Measurements from ENCODE around the gene ACADSB. TPM values are rescaled to one million over a fixed set of nuclear protein-coding genes. Genes with fewer than 3 reads are reported as not detected.

The ACADSB gene
- total RNA-seq, 1 donor from 2014 or later, result 15.0 TPM

DNA sequence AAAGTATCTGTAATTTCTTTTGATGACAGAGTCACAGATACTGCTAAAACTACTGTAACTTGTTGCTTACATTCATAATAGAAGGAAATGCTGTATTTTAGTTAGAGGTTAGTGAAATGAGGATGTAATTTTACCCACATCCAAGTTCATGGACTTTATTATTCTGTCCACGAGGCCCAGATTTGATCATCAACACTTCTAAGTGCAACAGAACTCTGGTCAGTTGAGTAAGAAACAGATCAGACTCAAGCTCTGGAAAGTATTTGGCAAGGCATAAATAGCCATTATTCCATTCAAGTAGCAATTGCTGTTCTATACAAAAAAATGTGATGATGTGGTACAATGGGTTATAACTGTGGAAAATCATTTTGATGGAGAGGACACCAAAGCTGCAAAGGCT, 22.3 kb downstream of the ACADSB start:
- no peaks in the 10 kb centered on the region for H3K9me3 Mint-ChIP-seq
- H2AFZ ChIP-seq (replicated peaks), result no peak overlapping the region

DNA sequence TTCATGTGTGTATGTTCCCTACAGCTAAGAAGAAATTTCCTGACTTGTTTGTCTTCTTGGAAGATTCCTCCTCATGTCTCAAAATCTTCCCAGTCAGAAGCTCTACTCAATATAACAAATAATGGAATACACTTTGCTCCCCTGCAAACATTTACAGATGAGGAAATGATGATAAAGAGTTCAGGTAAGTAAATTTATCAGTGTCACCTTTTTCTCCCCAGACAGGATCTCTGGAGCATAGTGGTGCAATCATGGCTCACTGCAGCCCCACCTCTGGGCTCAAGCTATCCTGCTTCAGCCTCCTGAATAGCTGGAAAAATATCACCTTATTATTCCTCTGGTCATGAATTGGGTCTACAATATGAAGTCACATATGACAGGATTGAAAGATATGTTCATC, 25.5 kb downstream of the ACADSB start:
- H3K27me3 Mint-ChIP-seq (ENCODE audit: insufficient read depth, low read depth), result no peaks in the 10 kb centered on the region
- Histone ChIP-seq H3K4me3 (no peak overlapping the region), H2AFZ (replicated peaks) (no peak overlapping the region), H3K9me3 (ENCODE audit: low read depth) (no peaks in the 10 kb centered on the region), H3K79me2 (ENCODE audit: low read depth) (no peaks in the 10 kb centered on the region), H3K27me3 (no peaks in the 10 kb centered on the region), H3K36me3 (no peaks in the 10 kb centered on the region), H3K4me2 (no peak overlapping the region), H4K20me1 (ENCODE audit: low read depth) (no peaks in the 10 kb centered on the region), H3K27ac (no peak overlapping the region), H3K4me1 (peaks cover 9% of the 10 kb centered on the region), H3K9ac (no peak overlapping the region), H3F3A (ENCODE audit: low read depth) (peaks cover under 1% of the 10 kb centered on the region)
- H3K36me3 Mint-ChIP-seq, result peaks cover 9% of the 10 kb centered on the region
- no peaks in the 10 kb centered on the region for H3K4me1 Mint-ChIP-seq
- TF ChIP-seq CTCF (IDR thresholded peaks at IDR 0.05) (no peak), EZH2 (IDR thresholded peaks at IDR 0.05) (no peak), EZH2phosphoT487 (IDR thresholded peaks at IDR 0.05) (no peak)
- H3K4me3 Mint-ChIP-seq, result no peak overlapping the region
- no peaks in the 10 kb centered on the region for H3K9me3 Mint-ChIP-seq
- no peak for DNase-seq (ENCODE audit: low spot score)
- no peak overlapping the region for H3K27ac Mint-ChIP-seq

More for the DNA sequence above, 22.3 kb downstream of the ACADSB start:
- DNase-seq (ENCODE audit: low spot score), result no peak
- Mint-ChIP-seq H3K27ac (no peak overlapping the region), H3K27me3 (ENCODE audit: insufficient read depth, low read depth) (no peaks in the 10 kb centered on the region), H3K4me1 (no peaks in the 10 kb centered on the region), H3K4me3 (no peak overlapping the region), H3K36me3 (peaks cover 4% of the 10 kb centered on the region)
- Histone ChIP-seq H4K20me1 (ENCODE audit: low read depth) (no peaks in the 10 kb centered on the region), H3K4me1 (peaks cover 4% of the 10 kb centered on the region), H3K79me2 (ENCODE audit: low read depth) (no peaks in the 10 kb centered on the region), H3K27ac (no peak overlapping the region), H3K9ac (no peak overlapping the region), H3K4me2 (no peak overlapping the region), H3K4me3 (no peak overlapping the region), H3K27me3 (no peaks in the 10 kb centered on the region), H3K36me3 (no peaks in the 10 kb centered on the region), H3F3A (ENCODE audit: low read depth) (no peaks in the 10 kb centered on the region), H3K9me3 (ENCODE audit: low read depth) (no peaks in the 10 kb centered on the region)
- TF ChIP-seq EZH2 (IDR thresholded peaks at IDR 0.05), result no peak

DNA sequence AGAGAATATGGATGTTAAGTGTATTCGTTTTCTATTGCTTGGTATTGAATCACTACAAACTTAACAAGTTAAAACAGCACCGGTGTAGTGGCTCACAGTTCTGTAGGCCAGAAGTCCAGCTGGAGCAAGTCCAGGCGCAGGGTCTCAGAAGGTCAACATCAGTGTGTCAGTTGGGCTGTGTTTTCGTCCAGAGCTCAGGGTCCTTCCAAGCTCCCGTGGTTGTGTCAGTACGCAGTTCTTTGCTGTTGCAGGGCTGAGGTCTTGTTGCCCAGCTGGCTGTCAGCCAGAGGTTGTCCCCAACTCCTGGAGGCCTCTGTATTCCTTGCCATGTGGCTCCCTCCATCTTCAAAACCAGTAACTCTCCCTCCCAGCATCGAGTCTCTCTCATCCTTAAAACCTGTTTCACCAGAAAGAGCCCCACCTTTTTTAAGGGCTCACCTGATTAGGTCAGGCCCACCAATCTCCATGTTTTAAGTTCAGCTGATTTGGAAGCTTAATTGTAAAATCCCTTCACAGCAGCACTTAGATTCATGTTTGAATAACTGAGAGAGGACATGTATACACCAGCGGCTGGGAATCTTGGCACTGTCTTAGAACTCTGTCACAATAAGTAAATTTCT, 26.8 kb downstream of the ACADSB start:
- no peaks in the 10 kb centered on the region for H3K36me3 ChIP-seq
- H3K79me2 ChIP-seq (ENCODE audit: low read depth), result no peaks in the 10 kb centered on the region
- no peak for DNase-seq (ENCODE audit: low spot score)
- H3F3A ChIP-seq (ENCODE audit: low read depth), result peaks cover 4% of the 10 kb centered on the region
- H3K36me3 Mint-ChIP-seq, result peaks cover 9% of the 10 kb centered on the region
- H3K27ac Mint-ChIP-seq, result no peak overlapping the region
- no peak overlapping the region for H3K4me3 Mint-ChIP-seq
- no peaks in the 10 kb centered on the region for H3K27me3 ChIP-seq
- H2AFZ ChIP-seq (replicated peaks), result no peak overlapping the region
- no peaks in the 10 kb centered on the region for H3K27me3 Mint-ChIP-seq (ENCODE audit: insufficient read depth, low read depth)
- no peaks in the 10 kb centered on the region for H3K9me3 ChIP-seq (ENCODE audit: low read depth)
- peaks cover 8% of the 10 kb centered on the region for H3K4me1 ChIP-seq
- no peaks in the 10 kb centered on the region for H4K20me1 ChIP-seq (ENCODE audit: low read depth)
- no peaks in the 10 kb centered on the region for H3K9me3 Mint-ChIP-seq
- no peak overlapping the region for H3K27ac ChIP-seq
- H3K9ac ChIP-seq, result no peak overlapping the region
- H3K4me1 Mint-ChIP-seq, result no peaks in the 10 kb centered on the region
- H3K4me3 ChIP-seq, result no peak overlapping the region
- H3K4me2 ChIP-seq, result no peak overlapping the region
- TF ChIP-seq EZH2 (IDR thresholded peaks at IDR 0.05) (no peak), CTCF (IDR thresholded peaks at IDR 0.05) (no peak), EZH2phosphoT487 (IDR thresholded peaks at IDR 0.05) (no peak)

- Histone ChIP-seq H4K20me1 (ENCODE audit: low read depth) (no peaks in the 10 kb centered on the region), H3F3A (ENCODE audit: low read depth) (peaks cover 10% of the 10 kb centered on the region), H3K27me3 (no peaks in the 10 kb centered on the region), H2AFZ (replicated peaks) (no peak overlapping the region), H3K27ac (peak overlapping the region; percentile 16), H3K9me3 (ENCODE audit: low read depth) (no peaks in the 10 kb centered on the region), H3K36me3 (no peaks in the 10 kb centered on the region), H3K4me3 (no peak overlapping the region), H3K4me1 (peaks cover 6% of the 10 kb centered on the region), H3K9ac (no peak overlapping the region), H3K4me2 (no peak overlapping the region), H3K79me2 (ENCODE audit: low read depth) (no peaks in the 10 kb centered on the region)
- Mint-ChIP-seq H3K4me1 (no peaks in the 10 kb centered on the region), H3K27me3 (ENCODE audit: insufficient read depth, low read depth) (peaks cover 3% of the 10 kb centered on the region), H3K9me3 (no peaks in the 10 kb centered on the region), H3K4me3 (no peak overlapping the region), H3K27ac (no peak overlapping the region), H3K36me3 (peaks cover 9% of the 10 kb centered on the region)
- DNase-seq (ENCODE audit: low spot score), result peak; percentile 7
- no peak for TF ChIP-seq EZH2phosphoT487 (IDR thresholded peaks at IDR 0.05)
- no peak for TF ChIP-seq CTCF (IDR thresholded peaks at IDR 0.05)
- TF ChIP-seq EZH2 (IDR thresholded peaks at IDR 0.05), result no peak
These were observed 30.2 kb downstream of the ACADSB start for GRCh38 chr10:123038782-123039631.

Measured in neural progenitor cell (in vitro differentiated cells).